ENCODE data around the gene PDE6D.

Gene PDE6D

DNA sequence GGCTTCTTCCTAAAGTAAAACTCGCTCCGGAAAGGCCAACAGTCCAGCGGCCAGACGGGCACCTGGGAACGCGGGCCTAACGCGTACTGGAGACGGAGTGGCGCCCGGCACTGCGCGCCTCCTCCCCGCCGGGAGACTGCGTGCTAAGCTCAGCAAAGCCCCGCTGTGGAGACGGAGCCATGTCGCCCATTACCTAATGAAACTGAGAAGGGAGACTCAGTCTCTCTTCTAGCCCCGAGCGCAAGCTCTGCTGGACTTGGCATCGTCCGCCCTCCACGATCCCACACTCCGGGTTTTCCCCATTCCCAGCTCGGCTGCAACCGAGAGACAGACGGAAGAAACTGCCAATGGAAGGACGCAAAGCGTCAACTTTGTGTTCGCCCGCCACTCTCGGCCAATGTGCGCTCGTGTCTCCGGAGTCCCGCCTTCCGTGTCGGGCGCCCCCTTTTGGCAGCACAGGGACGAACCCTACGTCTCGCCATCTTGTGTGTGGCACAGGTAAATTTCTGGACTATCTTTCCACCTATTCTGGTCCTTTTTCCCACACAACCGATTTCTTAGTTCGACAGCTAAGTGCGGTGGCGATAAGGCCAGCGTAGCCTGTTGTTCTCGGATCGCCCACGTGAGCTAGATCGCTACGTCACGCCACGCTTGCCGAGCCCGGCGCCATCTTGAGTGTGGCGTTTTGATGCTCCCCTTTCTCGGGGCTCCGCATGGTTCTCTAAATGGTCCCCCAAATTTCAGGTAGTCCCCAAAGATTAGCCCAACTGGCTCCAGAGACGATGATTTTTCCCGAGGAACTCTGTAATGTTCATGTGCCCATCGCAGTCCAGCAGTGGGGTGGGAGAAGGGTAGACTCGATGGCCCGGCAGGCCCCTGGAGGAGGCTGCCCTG is 74.1 kb downstream of the PDE6D start:
- peak; percentile 94 for DNase-seq (ENCODE audit: low read depth)

GRCh38 chr2:231704017-231704416 is 77.1 kb downstream of the PDE6D start:
- DNase-seq (ENCODE audit: low read depth) = no peak

- DNase-seq (ENCODE audit: low read depth) = no peak
Measured at GRCh38 chr2:231701456-231702373, 79.4 kb downstream of the PDE6D start.

DNA sequence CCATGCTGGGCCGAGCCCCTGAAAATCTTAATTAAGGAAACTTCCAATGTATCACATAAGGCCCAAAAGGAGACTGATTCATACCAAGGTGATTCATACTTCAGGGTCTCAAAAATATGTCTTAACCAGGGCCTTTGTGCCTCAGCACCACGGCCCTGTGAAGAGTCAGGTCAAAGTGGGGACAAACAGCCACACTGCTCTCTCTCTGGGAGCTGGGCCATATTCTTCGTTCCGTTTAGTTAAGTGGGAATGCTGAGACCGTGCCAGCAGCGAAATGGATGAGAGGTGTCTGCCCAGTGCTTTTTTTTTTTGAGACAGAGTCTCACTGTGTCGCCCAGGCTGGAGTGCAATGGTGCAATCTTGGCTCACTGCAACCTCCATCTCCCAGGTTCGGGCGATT is 82.1 kb downstream of the PDE6D start:
- no peak for DNase-seq (ENCODE audit: low read depth)

DNA sequence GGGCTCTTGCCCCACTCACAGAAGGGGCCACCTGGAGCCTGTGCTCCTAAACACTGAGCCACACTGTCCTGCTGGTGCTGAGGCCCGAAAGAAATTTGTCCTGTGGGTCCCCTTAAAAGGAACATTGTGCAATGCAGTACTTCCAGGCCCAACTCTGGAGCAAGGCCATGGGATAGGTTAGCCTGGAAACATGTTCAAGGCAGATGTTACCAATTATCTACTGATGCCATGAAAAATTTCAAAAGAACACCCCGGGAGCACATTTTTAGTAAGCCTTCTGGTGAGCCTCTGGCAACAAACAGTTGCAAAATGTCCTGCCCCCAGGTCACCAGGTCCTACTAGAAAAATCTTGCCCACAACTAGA is 85.1 kb downstream of the PDE6D start:
- DNase-seq (ENCODE audit: low read depth) = no peak

- DNase-seq (ENCODE audit: low read depth) = no peak
Measured at GRCh38 chr2:231693956-231694355, 87.1 kb downstream of the PDE6D start.

DNA sequence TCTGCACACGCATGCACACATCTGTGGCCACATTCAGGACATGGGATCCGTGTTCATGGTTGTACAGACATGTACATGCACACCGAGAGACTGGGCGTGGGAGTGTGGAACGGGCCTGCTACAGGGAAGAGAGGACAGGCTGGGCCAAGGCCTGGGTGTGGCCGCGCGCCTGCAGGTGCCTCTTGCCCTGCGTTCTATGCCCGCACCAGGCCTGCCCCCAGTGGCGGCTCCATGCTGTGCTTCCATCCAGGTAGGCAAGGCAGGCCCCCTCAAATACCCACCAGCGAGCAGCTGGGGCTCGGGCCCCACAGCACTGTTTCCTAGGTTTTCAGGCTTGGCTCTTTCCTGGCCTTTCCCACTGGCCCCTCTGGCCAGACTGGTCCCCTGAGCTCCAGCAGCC is 88.2 kb downstream of the PDE6D start:
- no peak for DNase-seq (ENCODE audit: low read depth)

DNA sequence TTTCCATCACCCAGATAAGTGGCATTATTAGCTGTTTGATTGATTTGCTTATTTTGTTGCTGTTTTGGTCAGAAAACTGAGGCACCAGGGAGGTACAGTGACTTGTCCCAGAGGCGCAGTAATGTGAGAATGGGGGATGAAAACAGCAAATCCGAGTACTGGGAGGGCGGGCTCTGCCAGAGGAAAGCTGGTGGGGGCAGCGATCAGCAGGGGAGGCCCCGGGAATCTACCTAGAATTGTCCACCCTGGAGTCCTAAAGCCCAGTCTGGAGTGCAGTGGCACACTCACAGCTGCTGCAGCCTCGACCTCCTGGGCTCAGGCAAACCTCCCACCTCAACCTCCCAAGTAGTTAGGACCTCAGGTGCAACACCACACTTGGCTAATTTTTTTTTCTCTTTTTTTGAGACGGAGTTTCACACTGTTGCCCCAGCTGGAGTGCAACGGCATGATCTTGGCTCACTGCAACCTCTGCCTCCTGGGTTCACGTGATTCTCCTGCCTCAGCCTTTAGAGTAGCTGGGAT is 89.8 kb downstream of the PDE6D start:
- no peak for DNase-seq (ENCODE audit: low read depth)

GRCh38 chr2:231689124-231689893 is 91.8 kb downstream of the PDE6D start:
- no peak for DNase-seq (ENCODE audit: low read depth)

- DNase-seq (ENCODE audit: low read depth) = no peak
Measured at GRCh38 chr2:231688719-231689118, 92.4 kb downstream of the PDE6D start.

DNA sequence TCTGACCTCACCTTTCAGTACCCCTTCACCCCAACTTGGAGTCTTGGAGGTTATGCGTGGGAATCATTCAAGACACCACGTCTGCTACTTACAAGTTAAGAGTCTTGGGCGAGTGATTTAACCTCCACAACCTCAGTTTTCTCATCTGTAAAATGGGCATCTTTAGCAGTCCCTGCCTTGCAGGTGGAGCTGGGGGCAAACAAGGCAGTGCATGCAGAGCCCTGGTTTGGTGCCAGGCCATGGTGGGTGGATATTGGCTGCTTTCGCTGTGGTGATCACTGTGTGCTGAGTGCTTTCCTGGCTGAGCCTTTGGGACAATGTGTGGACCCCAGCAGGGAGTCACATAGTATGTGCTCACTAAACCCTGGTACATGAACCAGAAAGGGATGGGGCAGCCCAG is 93.1 kb downstream of the PDE6D start:
- no peak for DNase-seq (ENCODE audit: low read depth)

GRCh38 chr2:231687133-231687852 is 93.8 kb downstream of the PDE6D start:
- peak; percentile 68 for DNase-seq (ENCODE audit: low read depth)

DNA sequence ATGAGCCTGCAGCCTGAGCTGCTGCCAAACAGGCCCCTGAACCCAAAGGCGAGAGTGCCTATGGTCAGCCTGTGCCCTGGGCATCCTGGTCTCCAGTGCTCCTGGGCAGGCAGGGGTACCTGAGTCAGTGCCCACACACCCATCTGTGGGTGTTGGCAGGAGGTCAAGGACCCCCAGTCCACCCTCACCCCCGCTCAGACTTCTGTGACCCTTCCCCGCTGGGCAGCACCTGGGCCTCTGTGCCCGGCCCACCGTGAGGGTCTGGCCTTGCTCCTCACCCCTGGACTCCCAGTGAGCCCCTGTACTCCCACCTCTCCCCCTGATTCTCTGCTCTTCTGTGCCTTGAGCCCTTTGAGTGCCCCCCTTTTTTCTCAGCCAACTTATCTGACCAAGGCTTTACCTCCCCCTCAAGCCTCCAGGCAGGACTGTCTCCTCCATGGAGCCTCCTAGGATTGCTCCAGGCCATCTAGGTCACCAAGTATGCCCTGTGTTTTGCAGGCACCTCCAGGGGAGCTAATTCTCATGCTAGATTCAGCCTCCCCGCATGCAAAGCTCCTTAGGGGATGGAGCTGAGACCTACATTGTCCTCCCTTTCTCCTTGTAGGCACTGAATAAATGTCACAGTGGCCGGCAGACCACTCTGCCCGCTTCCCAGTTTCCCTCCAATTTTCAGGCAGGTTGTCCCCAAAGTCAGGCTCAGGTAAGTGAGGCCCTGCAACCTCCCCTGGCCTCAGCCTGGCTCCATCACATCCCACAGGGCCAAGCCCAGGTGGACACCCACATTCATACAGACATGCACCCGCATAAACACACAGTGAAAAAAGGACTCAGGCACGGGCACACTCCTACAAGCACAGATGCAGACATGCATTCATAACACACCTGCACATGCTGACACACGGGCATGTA is 94.6 kb downstream of the PDE6D start:
- DNase-seq (ENCODE audit: low read depth) = no peak

DNA sequence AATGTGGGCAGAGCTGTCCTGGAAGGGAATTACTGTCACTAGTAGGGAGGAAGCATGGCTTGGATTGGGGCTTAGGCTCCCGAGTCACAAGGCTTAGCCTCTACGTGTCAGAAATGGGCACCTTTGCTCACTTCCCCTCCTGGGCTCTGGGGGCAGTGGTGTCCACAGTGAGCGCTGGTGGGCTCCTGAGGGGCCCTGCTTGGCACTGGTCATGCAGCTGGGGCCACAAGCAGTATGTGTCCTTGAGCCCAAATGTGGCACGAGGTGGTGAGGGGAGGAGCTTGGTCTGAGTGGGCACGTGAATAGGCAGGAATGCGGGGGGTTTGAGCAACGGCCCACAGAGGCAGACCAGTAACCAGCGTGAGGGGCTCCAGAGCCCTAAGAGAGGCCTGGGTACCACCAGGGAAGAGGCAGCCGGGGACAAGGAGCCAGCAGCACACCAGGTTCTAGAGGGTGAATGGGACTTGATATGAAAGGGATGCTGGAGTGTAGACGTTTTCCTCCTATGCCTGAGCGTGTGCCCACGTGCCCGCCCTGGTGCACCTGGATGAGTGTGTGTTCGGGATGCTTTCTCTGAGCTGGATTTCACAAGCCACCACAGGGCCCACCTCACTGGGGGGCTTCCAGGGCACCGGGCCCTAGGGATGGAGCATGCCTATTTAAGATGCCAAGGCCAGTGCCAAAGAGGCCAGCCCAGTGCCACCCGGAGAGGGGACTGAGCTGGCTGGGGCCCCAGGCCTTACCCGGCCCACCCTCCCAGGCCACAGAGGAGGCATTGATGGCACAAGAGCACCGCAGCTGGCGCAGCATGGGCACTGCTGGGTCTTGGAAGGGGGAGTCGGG is 95.5 kb downstream of the PDE6D start:
- no peak for DNase-seq (ENCODE audit: low read depth)

DNA sequence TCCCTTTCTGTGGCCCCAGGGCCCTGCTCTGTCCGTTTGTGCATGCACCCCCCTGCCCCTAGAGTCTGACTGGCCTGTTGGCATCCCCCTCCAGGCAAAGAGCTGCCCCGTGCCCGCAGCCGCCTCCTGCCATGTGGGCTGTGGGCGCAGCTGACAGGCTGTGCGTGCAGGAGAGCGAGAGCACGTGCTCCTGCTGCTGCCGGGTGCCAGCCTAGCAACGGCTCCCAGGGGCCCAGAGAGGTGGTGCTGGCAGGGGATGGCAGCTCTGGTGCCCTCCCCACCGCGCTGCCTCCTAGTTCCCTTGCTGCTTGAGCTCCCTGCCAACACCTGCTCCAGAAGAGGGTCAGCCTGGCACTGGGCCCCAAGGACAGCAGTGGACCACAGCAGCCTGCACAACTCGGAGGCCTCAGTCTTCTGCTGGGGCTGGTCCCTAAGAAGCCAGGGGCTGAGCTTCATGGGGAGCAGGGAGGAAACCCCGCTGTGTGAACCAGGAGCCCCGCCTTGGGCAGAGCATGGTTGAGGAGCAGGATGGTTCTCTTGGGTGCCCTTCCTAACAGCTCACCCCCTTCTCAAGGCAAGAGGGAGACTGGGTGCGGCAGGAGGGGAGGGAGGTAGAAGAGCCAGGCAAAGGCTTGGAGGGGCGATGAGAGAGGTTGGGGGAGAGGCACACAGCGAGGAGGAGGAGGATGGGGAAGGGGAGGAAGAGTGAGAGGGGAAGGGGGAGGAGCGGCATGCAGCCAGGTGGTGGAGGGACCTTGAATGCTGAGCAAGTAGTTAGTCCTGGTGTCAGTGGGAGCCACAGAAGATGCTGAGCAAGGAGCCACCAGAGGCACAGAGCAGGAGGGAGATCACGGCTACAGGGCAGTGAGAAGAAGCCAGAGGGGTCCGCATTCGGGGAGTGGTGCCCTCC is 96.5 kb downstream of the PDE6D start:
- DNase-seq (ENCODE audit: low read depth) = no peak

DNA sequence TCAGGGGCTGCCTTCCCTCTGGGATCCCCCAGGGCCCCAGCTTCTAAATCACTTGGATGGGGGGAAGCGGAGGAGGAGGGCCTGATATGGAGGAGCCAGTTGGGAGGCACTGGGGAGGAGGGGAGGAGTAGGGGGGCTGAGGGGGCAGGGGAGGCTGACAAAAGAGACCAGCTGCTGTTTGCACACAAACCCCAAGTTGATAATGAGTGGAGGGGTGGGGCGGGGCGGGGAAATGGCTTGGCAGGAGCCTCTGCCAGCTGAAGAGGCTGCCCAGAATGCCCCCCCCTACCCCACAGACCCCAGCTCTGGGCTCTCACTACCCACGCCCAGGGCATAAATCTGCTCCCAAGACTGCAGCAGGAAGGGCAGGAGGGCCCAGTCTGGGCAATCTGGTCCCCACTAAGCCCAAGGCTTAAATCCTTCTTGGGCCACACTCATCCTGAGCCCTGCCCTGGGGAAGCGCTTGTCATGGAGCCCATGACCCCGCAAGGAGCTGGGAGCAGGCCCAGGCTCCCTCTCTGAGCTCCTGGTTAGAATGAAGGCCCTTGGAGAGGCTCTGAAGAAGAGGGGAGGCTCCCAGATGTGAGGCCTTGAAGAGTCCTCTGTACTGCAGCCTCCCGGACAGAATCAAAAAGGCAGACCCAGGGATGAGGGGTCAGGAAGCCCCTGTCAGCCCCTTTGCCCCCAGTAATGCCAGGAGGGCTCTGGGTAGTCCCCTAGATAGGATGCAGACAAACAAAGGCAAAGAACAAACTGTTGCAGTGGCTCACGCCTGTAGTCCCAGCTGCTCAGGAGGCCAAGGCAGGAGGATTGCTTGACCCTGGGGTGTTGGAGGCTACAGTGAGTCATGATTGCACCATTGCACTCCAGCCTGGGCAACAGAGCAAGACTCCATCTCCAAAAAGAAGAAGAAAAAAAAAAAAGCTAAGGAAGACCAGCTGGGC is 97.5 kb downstream of the PDE6D start:
- DNase-seq (ENCODE audit: low read depth) = no peak

Data from stimulated activated CD8-positive, alpha-beta memory T cell treated with anti-CD3 and anti-CD28 coated beads, Interleukin-4, amount 100 ng/mL, for 24 hours (primary cell).